ENCODE results near the gene AREG.

The AREG gene

GRCh38 chr4:74424111-74424510, 20.8 kb upstream of the AREG start:
- no peak overlapping the region for H3K9ac ChIP-seq (ENCODE audit: low read length)
- no peak overlapping the region for H3K4me2 ChIP-seq (ENCODE audit: low read length)
- no peak overlapping the region for H3K18ac ChIP-seq (ENCODE audit: low read length)
- H3K4me3 ChIP-seq (ENCODE audit: low read length) = no peak overlapping the region
- H3K4ac ChIP-seq (ENCODE audit: low read depth, low read length) = no peak overlapping the region
- no peaks in the 10 kb centered on the region for H3K36me3 ChIP-seq (ENCODE audit: control insufficient read depth, insufficient read depth, low read length)
- no peaks in the 10 kb centered on the region for H3K4me1 ChIP-seq (ENCODE audit: control insufficient read depth, low read depth, low read length)
- no peak overlapping the region for H3K27ac ChIP-seq (ENCODE audit: low read depth, low read length)
- no peak overlapping the region for H2AK5ac ChIP-seq (ENCODE audit: low read length)
- H3K56ac ChIP-seq (ENCODE audit: low read length) = no peak overlapping the region
- no peak overlapping the region for H2BK120ac ChIP-seq (ENCODE audit: low read depth, low read length)
- no peak overlapping the region for H4K8ac ChIP-seq (ENCODE audit: low read depth, low read length)
- WGBS (ENCODE audit: extremely low coverage, insufficient coverage, low lambda C conversion rate) = no CpG with 5 or more reads among the region's 2 CpGs
- DNase-seq = no peak
- no peaks in the 10 kb centered on the region for H3K79me1 ChIP-seq (ENCODE audit: low read length)
- H3K27me3 ChIP-seq (ENCODE audit: insufficient read depth, low read length, poor library complexity) = no peaks in the 10 kb centered on the region
- H2BK15ac ChIP-seq (replicated peaks; ENCODE audit: low read depth) = no peak overlapping the region
- no peak overlapping the region for H4K5ac ChIP-seq (ENCODE audit: low read length)
- no peak overlapping the region for H3K23ac ChIP-seq (ENCODE audit: low read length)
- H3K79me2 ChIP-seq (ENCODE audit: control insufficient read depth, insufficient read depth, low read length) = no peaks in the 10 kb centered on the region
- H2BK5ac ChIP-seq (ENCODE audit: low read length) = no peak overlapping the region

- Histone ChIP-seq H3K18ac (ENCODE audit: low read length) (no peak overlapping the region), H3K79me1 (ENCODE audit: low read length) (no peaks in the 10 kb centered on the region), H3K27ac (ENCODE audit: low read depth, low read length) (no peak overlapping the region), H2AK5ac (ENCODE audit: low read length) (no peak overlapping the region), H3K4me1 (ENCODE audit: control insufficient read depth, low read depth, low read length) (no peaks in the 10 kb centered on the region), H3K23ac (ENCODE audit: low read length) (no peak overlapping the region), H3K4me3 (ENCODE audit: low read length) (no peak overlapping the region), H2BK15ac (replicated peaks; ENCODE audit: low read depth) (no peak overlapping the region), H3K9ac (ENCODE audit: low read length) (no peak overlapping the region), H3K27me3 (ENCODE audit: insufficient read depth, low read length, poor library complexity) (no peaks in the 10 kb centered on the region), H3K79me2 (ENCODE audit: control insufficient read depth, insufficient read depth, low read length) (no peaks in the 10 kb centered on the region), H3K36me3 (ENCODE audit: control insufficient read depth, insufficient read depth, low read length) (no peaks in the 10 kb centered on the region), H3K56ac (ENCODE audit: low read length) (no peak overlapping the region), H3K4ac (ENCODE audit: low read depth, low read length) (no peak overlapping the region), H4K5ac (ENCODE audit: low read length) (no peak overlapping the region), H4K8ac (ENCODE audit: low read depth, low read length) (no peak overlapping the region), H2BK5ac (ENCODE audit: low read length) (no peak overlapping the region), H3K4me2 (ENCODE audit: low read length) (no peak overlapping the region), H2BK120ac (ENCODE audit: low read depth, low read length) (no peak overlapping the region)
- WGBS (ENCODE audit: extremely low coverage, insufficient coverage, low lambda C conversion rate) = no CpG with 5 or more reads among the region's 1 CpG
- DNase-seq = no peak
Measured at GRCh38 chr4:74426101-74426500, 18.8 kb upstream of the AREG start.

GRCh38 chr4:74428276-74428675, 16.7 kb upstream of the AREG start:
- Histone ChIP-seq H3K9ac (ENCODE audit: low read length) (no peak overlapping the region), H2BK15ac (replicated peaks; ENCODE audit: low read depth) (no peak overlapping the region), H3K79me2 (ENCODE audit: control insufficient read depth, insufficient read depth, low read length) (no peaks in the 10 kb centered on the region), H4K5ac (ENCODE audit: low read length) (no peak overlapping the region), H3K18ac (ENCODE audit: low read length) (no peak overlapping the region), H3K56ac (ENCODE audit: low read length) (no peak overlapping the region), H3K27ac (ENCODE audit: low read depth, low read length) (no peak overlapping the region), H3K23ac (ENCODE audit: low read length) (no peak overlapping the region), H2BK5ac (ENCODE audit: low read length) (no peak overlapping the region), H3K4me1 (ENCODE audit: control insufficient read depth, low read depth, low read length) (no peaks in the 10 kb centered on the region), H2AK5ac (ENCODE audit: low read length) (no peak overlapping the region), H3K27me3 (ENCODE audit: insufficient read depth, low read length, poor library complexity) (no peaks in the 10 kb centered on the region), H3K79me1 (ENCODE audit: low read length) (no peaks in the 10 kb centered on the region), H2BK120ac (ENCODE audit: low read depth, low read length) (no peak overlapping the region), H3K4me2 (ENCODE audit: low read length) (no peak overlapping the region), H3K4ac (ENCODE audit: low read depth, low read length) (no peak overlapping the region), H3K4me3 (ENCODE audit: low read length) (no peak overlapping the region), H3K36me3 (ENCODE audit: control insufficient read depth, insufficient read depth, low read length) (no peaks in the 10 kb centered on the region), H4K8ac (ENCODE audit: low read depth, low read length) (no peak overlapping the region)
- no peak for DNase-seq

DNA sequence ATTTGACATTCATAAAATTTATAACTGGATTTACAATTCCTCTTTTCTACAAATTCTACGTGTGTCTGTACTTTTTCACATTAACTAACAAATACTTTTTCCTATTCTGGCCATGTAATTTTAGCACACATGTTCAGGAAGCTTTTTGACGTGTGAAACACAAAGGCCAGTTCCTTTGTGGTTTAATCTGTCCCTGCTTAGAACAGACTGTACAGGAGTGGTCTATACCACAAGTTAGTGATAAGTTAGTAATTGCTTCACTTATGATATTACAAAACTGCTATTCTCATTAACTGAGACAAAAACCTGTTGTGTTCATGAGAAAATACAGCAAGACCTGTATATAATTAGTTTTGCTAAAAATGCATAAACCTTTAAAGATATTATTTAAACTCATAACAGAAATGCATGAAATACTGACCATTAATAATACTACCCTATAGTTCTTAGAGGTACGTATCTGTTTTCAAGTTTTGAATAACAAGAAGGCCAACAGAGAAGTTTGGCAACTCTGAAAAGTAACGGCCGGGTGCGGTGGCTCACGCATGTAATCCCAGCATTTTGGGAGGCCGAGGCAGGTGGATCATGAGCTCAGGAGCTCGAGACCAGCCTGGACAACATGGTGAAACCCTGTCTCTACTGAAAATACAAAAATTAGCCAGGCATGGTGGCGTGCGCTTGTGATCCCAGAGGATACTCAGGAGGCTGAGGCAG, 13.7 kb upstream of the AREG start:
- no peak for DNase-seq
- H3K4me1 ChIP-seq (ENCODE audit: control insufficient read depth, low read depth, low read length) = no peaks in the 10 kb centered on the region
- H3K23ac ChIP-seq (ENCODE audit: low read length) = no peak overlapping the region
- H3K9ac ChIP-seq (ENCODE audit: low read length) = no peak overlapping the region
- H3K4me3 ChIP-seq (ENCODE audit: low read length) = no peak overlapping the region
- H3K27ac ChIP-seq (ENCODE audit: low read depth, low read length) = no peak overlapping the region
- no peaks in the 10 kb centered on the region for H3K79me1 ChIP-seq (ENCODE audit: low read length)
- H2BK120ac ChIP-seq (ENCODE audit: low read depth, low read length) = no peak overlapping the region
- no peaks in the 10 kb centered on the region for H3K27me3 ChIP-seq (ENCODE audit: insufficient read depth, low read length, poor library complexity)
- H3K4ac ChIP-seq (ENCODE audit: low read depth, low read length) = no peak overlapping the region
- no peak overlapping the region for H2AK5ac ChIP-seq (ENCODE audit: low read length)
- H4K5ac ChIP-seq (ENCODE audit: low read length) = no peak overlapping the region
- H3K36me3 ChIP-seq (ENCODE audit: control insufficient read depth, insufficient read depth, low read length) = no peaks in the 10 kb centered on the region
- 100% methylated on average over 1 of the region's 11 CpGs for WGBS (ENCODE audit: extremely low coverage, insufficient coverage, low lambda C conversion rate)
- H3K18ac ChIP-seq (ENCODE audit: low read length) = no peak overlapping the region
- H4K8ac ChIP-seq (ENCODE audit: low read depth, low read length) = no peak overlapping the region
- no peak overlapping the region for H3K4me2 ChIP-seq (ENCODE audit: low read length)
- H3K79me2 ChIP-seq (ENCODE audit: control insufficient read depth, insufficient read depth, low read length) = no peaks in the 10 kb centered on the region
- no peak overlapping the region for H3K56ac ChIP-seq (ENCODE audit: low read length)
- H2BK15ac ChIP-seq (replicated peaks; ENCODE audit: low read depth) = no peak overlapping the region
- no peak overlapping the region for H2BK5ac ChIP-seq (ENCODE audit: low read length)

DNA sequence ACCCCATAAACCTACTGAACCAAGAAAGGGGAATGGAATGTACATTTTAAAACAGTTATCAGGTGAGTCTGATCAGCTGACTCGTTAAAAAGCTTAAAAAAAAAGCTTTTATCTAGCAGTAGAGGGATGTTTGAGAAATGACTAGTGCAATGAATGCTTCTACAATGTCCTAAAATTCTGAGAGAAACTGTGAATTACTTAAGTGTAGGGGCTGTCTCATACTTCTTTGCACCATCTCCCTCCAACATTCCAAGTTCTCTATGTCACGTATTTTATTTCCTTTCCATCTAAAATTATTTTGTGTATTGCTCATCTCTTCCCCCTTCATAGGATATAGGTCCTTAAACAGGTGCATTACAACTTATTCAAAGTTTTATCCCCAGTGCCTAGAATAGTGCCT, 11.9 kb upstream of the AREG start:
- Histone ChIP-seq H2BK120ac (ENCODE audit: low read depth, low read length) (no peak overlapping the region), H3K23ac (ENCODE audit: low read length) (no peak overlapping the region), H3K4me1 (ENCODE audit: control insufficient read depth, low read depth, low read length) (no peaks in the 10 kb centered on the region), H3K79me2 (ENCODE audit: control insufficient read depth, insufficient read depth, low read length) (no peaks in the 10 kb centered on the region), H4K5ac (ENCODE audit: low read length) (no peak overlapping the region), H3K4ac (ENCODE audit: low read depth, low read length) (no peak overlapping the region), H3K36me3 (ENCODE audit: control insufficient read depth, insufficient read depth, low read length) (no peaks in the 10 kb centered on the region), H3K4me3 (ENCODE audit: low read length) (no peak overlapping the region), H2BK15ac (replicated peaks; ENCODE audit: low read depth) (no peak overlapping the region), H2AK5ac (ENCODE audit: low read length) (no peak overlapping the region), H3K4me2 (ENCODE audit: low read length) (no peak overlapping the region), H3K9ac (ENCODE audit: low read length) (no peak overlapping the region), H3K18ac (ENCODE audit: low read length) (no peak overlapping the region), H3K27ac (ENCODE audit: low read depth, low read length) (no peak overlapping the region), H2BK5ac (ENCODE audit: low read length) (no peak overlapping the region), H3K79me1 (ENCODE audit: low read length) (no peaks in the 10 kb centered on the region), H3K27me3 (ENCODE audit: insufficient read depth, low read length, poor library complexity) (no peaks in the 10 kb centered on the region), H3K56ac (ENCODE audit: low read length) (no peak overlapping the region), H4K8ac (ENCODE audit: low read depth, low read length) (no peak overlapping the region)
- no CpG with 5 or more reads among the region's 2 CpGs for WGBS (ENCODE audit: extremely low coverage, insufficient coverage, low lambda C conversion rate)
- DNase-seq = no peak

GRCh38 chr4:74433541-74434172, 11.3 kb upstream of the AREG start:
- H3K79me2 ChIP-seq (ENCODE audit: control insufficient read depth, insufficient read depth, low read length) = no peaks in the 10 kb centered on the region
- H3K27me3 ChIP-seq (ENCODE audit: insufficient read depth, low read length, poor library complexity) = no peaks in the 10 kb centered on the region
- H3K27ac ChIP-seq (ENCODE audit: low read depth, low read length) = no peak overlapping the region
- no peaks in the 10 kb centered on the region for H3K4me1 ChIP-seq (ENCODE audit: control insufficient read depth, low read depth, low read length)
- no peak overlapping the region for H3K4ac ChIP-seq (ENCODE audit: low read depth, low read length)
- DNase-seq = no peak
- no peak overlapping the region for H3K4me2 ChIP-seq (ENCODE audit: low read length)
- no peaks in the 10 kb centered on the region for H3K36me3 ChIP-seq (ENCODE audit: control insufficient read depth, insufficient read depth, low read length)
- H4K8ac ChIP-seq (ENCODE audit: low read depth, low read length) = no peak overlapping the region
- H3K18ac ChIP-seq (ENCODE audit: low read length) = no peak overlapping the region
- H2BK15ac ChIP-seq (replicated peaks; ENCODE audit: low read depth) = no peak overlapping the region
- H3K23ac ChIP-seq (ENCODE audit: low read length) = no peak overlapping the region
- H2BK120ac ChIP-seq (ENCODE audit: low read depth, low read length) = no peak overlapping the region
- no peak overlapping the region for H3K9ac ChIP-seq (ENCODE audit: low read length)
- no peak overlapping the region for H2AK5ac ChIP-seq (ENCODE audit: low read length)
- no peak overlapping the region for H3K56ac ChIP-seq (ENCODE audit: low read length)
- no peak overlapping the region for H4K5ac ChIP-seq (ENCODE audit: low read length)
- no peak overlapping the region for H3K4me3 ChIP-seq (ENCODE audit: low read length)
- H2BK5ac ChIP-seq (ENCODE audit: low read length) = no peak overlapping the region
- H3K79me1 ChIP-seq (ENCODE audit: low read length) = no peaks in the 10 kb centered on the region
- WGBS (ENCODE audit: extremely low coverage, insufficient coverage, low lambda C conversion rate) = no CpG with 5 or more reads among the region's 7 CpGs

Measured in mesendoderm (in vitro differentiated cells).